ENCODE measurements around the gene FCGR3A.
"Not testable (repeated sequence)": the region's sequence is repeated elsewhere in the genome, so short reads cannot be mapped to it uniquely, and the experiment has no call there.

Gene FCGR3A

GRCh38 chr1:161549652-161550051 lies at the start of gene FCGR3A:
Gene FCGR3A (minus strand): TSS chr1:161549818. CDS start chr1:161549736, 82 bp downstream.
- no peak for DNase-seq (ENCODE audit: low read depth in 2 of 2)

DNA sequence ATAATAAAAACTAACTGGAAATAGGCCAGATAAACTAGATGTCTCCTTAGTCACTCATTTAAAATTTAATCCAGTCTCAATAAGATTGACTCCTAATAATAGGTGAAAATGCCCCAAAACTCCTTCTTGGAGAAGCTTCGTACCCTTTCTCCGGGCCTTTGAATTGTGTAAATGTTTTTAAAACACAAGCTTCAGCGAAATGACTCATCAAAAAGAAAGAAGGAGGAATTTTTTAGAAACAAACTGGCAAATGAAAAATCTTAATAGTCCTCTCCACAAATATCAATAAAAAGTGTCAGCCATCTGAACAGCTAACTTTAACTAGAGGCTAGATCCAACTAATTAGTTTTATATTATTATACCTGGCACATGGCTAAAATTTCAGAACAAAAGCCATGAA lies 47.5 kb upstream of the FCGR3A start:
- not testable (repeated sequence) for DNase-seq (ENCODE audit: low read depth in 2 of 2)

- not testable (repeated sequence) for DNase-seq (ENCODE audit: low read depth in 2 of 2)
These were observed 46.0 kb upstream of the FCGR3A start for GRCh38 chr1:161595583-161595982.

GRCh38 chr1:161595173-161595572 lies 45.6 kb upstream of the FCGR3A start:
- DNase-seq (ENCODE audit: low read depth in 2 of 2): not testable (repeated sequence)

DNA sequence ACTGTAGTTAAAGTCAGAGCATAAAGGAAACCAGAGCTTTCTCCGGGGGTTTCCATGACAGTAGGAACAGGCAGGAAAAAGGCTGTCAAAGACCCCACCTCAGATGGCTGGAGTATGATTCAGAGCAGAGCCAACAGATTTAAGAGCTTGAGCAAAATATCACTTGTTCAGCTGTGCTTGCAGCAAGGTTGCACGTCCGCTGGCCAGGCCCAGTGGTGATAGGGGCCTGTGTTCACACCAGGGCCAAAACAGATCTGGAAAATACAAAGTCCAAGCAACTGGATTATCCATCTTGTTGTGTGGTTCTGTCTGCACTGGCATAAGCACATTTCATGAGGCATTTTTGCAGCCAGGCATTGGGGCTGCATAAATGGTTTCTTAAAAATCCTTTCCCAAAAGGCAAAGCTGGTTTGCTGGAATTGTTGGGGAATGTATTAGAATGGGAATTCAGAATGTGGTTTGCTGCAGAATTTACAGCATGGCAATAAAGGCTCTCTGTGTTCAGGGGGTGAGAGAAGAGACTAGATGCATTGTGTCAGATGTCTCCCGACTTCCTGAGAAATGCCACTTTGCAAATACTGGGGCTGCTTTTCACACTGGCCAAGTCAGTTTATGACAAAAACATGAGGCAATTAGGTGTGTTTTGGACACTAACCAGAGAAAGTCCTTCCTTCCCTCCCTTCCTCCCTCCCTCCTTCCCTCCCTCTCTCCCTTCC lies 44.8 kb upstream of the FCGR3A start:
- not testable (repeated sequence) for DNase-seq (ENCODE audit: low read depth in 2 of 2)

- DNase-seq (ENCODE audit: low read depth in 2 of 2): not testable (repeated sequence)
These were observed 43.6 kb upstream of the FCGR3A start for GRCh38 chr1:161593092-161593755.

- DNase-seq (ENCODE audit: low read depth in 2 of 2): not testable (repeated sequence)
These were observed 43.0 kb upstream of the FCGR3A start for GRCh38 chr1:161592586-161592985.

GRCh38 chr1:161589920-161590319 lies 40.3 kb upstream of the FCGR3A start:
- DNase-seq (ENCODE audit: low read depth in 2 of 2): not testable (repeated sequence)

DNA sequence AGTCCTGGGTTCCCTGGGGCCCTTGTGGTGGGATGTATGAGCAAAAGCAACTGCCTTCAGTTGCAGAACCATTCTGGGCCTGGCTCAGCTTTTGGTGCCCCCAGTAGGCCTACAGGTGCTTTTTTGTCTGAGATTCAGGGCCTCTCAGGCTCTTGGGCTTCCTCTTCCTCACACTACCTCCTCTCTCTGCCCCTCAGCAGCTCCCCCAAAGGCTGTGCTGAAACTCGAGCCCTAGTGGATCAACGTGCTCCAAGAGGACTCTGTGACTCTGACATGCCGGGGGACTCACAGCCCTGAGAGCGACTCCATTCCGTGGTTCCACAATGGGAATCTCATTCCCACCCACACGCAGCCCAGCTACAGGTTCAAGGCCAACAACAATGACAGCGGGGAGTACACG lies 39.7 kb upstream of the FCGR3A start:
- not testable (repeated sequence) for DNase-seq (ENCODE audit: low read depth in 2 of 2)

DNA sequence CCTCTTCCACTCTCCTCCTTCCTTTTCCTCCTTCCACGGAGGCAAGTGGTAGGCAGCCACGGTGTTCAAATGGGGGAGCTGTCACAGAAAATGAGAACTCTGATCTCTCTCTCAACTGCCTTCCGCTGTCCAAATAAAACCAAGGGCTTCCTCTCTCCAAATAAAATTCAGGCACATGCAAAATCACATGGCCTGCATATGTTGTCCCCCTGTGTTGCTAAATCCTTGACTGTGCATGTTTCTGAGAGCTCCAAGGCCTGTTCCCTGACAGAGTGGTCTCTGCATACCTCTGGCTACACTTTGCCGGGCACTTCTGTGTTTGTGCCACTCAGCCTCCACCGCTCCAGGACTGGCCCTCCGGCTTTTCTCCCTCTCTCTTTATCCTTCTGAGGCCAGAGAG lies 39.0 kb upstream of the FCGR3A start:
- not testable (repeated sequence) for DNase-seq (ENCODE audit: low read depth in 2 of 2)

- DNase-seq (ENCODE audit: low read depth in 2 of 2): not testable (repeated sequence)
These were observed 33.3 kb upstream of the FCGR3A start for GRCh38 chr1:161582882-161583281.

DNA sequence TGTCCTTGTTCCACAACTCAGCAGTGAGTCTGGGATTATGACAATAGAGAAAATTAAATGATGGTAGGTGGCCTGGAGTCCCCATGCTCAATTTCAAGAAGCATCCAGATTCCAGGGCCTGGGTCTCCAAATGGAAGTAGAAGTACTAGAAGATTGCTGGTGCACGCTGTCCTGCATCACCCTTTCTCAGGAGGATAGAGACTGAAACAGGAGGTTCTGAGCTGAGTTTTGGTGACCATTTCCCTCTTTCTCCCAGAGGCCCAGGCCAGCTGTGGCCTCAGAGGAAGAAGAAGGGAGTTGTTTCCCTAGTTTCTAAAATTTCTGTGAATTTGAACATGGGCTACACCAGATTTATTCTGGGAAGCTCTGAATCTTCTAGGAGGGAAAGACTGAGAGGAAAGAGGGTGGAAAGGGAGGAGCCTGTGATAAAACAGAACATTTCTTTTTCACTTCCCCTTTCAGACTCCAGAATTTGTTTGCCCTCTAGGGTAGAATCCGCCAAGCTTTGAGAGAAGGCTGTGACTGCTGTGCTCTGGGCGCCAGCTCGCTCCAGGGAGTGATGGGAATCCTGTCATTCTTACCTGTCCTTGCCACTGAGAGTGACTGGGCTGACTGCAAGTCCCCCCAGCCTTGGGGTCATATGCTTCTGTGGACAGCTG lies 31.4 kb upstream of the FCGR3A start:
- not testable (repeated sequence) for DNase-seq (ENCODE audit: low read depth in 2 of 2)

DNA sequence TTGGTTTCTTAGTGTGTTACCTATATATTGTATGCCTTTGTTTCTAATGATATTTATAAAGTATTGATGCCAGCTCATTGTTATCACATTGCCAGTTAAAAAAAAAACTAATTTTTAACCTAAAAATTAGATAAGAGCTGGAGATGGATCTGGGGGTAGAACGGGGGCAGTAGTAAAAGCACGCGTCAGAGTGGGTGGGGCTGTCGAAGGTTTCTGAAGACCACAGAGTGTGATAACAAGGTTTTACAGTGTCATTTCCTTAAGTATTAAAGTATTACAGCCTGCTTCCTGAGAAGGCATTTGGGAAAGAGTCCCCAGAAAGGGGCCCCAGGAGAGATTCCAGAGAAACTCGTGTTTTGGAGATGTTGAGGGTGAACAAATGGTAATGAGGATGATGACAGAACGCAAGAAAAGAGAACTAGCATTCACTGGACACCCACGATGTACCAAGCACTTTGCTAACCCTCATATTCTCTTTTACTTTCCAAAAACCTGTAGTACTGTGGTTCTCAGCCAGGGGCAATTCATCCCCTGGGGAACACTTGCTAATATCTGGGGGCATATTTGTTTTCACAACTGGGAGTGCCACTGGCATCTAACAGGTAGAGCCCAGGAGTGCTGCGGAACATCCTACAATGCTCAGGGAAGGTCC lies 30.4 kb upstream of the FCGR3A start:
- not testable (repeated sequence) for DNase-seq (ENCODE audit: low read depth in 2 of 2)

- DNase-seq (ENCODE audit: low read depth in 2 of 2): not testable (repeated sequence)
These were observed 27.1 kb upstream of the FCGR3A start for GRCh38 chr1:161576676-161577075.

GRCh38 chr1:161571703-161572102 lies 22.1 kb upstream of the FCGR3A start:
- not testable (repeated sequence) for DNase-seq (ENCODE audit: low read depth in 2 of 2)

- not testable (repeated sequence) for DNase-seq (ENCODE audit: low read depth in 2 of 2)
These were observed 17.0 kb upstream of the FCGR3A start for GRCh38 chr1:161566602-161566960.

GRCh38 chr1:161563522-161563921 lies 13.9 kb upstream of the FCGR3A start:
- not testable (repeated sequence) for DNase-seq (ENCODE audit: low read depth in 2 of 2)

DNA sequence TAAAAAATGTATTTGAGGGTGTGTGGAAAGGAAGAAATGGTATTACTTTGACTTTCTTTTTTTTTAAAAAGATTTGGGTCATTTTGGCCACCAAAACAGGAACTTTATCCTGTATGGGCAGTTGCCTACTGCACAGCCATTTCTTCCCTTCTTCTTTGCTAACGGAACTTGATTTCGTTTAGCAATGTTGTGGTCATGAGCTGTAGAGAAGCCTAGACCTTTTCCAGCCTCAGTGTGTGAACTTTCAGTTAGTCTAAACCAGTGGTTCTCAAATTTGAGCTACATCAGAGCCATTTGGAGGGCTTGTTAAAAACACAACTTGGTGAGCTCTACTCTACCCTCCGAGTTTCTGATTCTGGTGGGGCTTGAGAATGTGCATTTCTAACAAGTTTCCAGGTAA lies 12.8 kb upstream of the FCGR3A start:
- DNase-seq (ENCODE audit: low read depth in 2 of 2): not testable (repeated sequence)

DNA sequence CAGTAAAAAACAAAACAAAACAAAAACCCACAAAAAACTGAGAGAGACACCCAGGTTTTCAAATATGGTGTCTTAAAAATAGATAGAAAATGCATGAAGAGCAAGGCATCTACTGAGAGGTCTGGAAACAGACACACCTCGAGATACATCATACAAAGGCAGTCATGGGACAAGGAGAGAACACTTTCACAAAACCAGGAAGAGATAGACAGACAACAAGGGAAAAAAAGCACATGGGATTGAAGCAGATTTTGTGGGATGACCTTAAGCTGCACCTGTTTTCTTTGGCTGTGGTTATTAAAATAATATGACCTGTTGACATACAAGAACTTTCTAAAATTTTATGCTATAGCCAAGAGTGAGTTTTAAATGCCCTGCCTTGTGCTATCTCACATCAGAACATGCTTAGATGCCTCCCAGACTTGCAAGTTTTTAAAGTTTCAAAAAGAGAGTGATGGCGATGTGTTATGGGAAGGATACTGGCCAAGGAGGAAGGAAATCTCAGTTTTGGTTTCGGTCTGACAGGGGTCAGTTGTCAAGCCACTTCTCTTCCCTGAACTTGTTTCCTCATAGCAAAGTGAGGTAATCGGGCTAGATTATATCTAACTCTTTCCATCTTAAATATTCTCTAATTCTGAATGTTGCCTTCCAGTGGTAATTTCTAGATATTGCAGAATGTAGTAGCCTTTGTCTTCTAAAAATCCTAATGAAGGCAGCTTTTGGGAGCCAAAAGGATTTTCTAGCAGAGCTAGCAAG lies 11.5 kb upstream of the FCGR3A start:
- DNase-seq (ENCODE audit: low read depth in 2 of 2): not testable (repeated sequence)

DNA sequence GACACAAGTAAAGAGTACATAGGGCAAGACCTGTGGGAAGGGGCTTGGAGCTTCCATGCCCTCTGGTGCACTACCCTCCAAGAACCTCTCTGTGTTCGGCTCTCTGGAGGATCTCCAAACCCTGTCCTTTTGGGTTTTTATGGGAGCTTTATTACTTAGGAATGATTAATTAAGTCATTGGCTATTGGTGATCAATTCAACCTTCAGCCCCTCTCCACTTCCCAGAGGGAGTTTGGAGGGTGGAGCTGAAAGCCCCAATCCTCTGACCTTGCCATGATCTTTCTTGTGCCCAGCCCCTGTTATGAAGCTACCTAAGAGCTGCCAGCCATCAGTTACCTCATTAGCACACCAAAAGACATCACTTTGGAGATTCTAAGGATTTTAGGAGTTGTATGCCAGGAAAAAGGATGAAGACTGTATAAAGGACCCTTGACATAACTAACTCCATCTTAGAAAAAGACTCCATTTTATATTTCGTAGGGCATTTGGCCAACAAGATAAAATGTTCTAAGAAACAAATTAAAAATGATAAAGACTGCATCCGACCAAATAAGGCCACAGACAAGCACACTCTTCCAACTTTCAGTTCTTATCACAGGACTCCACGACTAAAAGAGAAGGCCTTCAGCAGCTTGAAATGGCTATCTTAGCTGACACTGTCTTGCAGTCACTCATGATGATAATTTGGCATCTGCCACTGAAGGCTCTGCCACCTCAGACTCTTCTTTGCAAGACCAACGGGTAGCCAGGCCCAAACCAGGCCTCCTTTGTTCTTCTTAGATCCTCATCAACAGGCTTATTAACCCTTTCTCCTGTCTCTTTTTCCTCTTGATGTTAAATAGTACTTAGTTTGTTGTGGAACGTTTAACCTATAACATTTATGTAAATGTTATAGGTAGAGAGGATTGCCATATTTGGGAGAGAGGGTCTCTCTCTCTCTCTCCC lies 8.2 kb upstream of the FCGR3A start:
- not testable (repeated sequence) for DNase-seq (ENCODE audit: low read depth in 2 of 2)
